Smooth muscle cell of the brain vasculature (primary cell): ENCODE measurements around the gene LRRC40.
"Not testable (repeated sequence)": the region's sequence is repeated elsewhere in the genome, so short reads cannot be mapped to it uniquely, and the experiment has no call there.

ENCODE experiments used
- DNase-seq: peaks from one replicate; pipeline ENCODE4 v3.0.0-alpha.2; 2012; ENCODE audit warnings: low read depth, low spot score

Gene LRRC40

DNA sequence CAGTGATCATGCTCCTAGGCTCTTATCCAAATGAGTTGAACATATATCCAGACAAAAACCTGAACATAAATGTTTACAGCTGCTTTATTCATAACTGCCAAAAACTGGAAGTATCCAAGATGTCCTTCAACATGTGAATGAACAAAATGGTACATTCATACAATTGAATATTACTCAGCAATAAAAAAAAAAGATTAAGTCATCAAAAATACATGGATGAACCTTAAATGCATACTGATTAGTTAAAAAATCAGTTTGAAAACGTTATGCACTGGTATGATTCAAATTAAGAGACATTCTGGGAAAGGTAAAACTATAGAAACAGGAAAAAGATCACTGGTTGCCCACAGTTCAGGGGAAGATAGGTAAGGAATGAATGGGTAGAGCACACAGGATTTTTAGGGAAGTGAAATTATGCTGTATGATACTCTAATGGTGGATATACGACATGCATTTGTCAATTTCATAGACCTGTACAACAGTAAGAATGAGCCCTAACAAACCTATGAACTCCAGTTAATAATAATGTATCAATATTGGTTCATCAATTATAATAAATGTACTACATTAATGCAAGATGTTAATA is 3.1 kb downstream of the LRRC40 start:
- DNase-seq = no peak

DNA sequence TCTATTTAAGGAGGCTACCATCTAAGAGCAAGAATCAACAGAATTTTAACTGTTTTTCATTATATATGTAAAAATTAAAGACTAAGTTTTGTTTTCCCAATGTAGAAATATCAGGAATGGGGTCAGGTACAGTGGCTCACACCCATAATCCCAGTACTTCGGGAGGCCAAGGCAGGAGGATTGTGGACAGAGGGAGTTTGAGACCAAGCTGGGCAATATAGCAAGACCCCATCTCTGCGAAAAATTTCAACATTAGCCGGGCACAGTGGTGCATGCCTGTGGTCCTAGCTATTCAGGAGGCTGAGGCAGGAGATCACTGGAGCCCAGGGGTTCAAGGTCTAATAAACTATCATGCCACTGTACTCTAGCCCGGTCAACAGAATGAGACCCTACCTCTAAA is 5.3 kb downstream of the LRRC40 start:
- no peak for DNase-seq

DNA sequence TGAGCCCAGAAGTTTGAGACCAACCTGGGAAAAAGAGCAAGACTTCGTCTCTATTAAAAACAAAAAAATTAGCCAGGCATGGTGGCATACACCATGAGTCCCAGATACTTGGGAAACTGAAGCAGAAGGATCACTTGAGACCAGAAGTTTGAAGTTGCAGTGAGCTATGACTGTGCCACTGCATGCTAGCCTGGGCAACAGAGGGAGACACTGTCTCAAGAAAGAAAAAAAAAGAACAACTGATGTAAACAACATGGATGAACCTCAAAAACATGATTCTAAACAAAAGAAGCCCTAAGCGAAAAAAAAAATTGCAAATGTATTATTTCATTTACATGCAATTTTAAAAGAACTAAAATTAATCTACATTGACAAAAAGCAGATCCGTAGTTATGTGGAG is 9.0 kb downstream of the LRRC40 start:
- no peak for DNase-seq

DNA sequence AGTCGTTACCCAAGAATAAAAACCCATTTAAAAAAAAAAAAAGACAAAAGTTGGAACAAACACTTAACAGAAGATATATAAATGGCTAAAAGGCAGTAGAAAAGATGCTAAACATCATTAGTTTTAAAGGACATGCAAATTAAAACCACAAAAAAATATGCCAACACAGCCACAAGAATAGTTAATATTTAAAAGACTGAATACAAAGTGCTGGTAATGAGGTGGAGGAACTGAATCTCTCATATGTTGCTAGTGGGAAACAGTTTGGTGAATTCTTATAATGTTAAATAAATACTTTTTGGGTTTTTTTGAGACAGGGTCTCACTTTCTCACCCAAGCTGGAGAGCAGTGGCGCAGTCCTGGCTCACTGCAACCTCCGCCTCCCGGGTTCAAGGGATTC is 10.0 kb downstream of the LRRC40 start:
- no peak for DNase-seq

DNA sequence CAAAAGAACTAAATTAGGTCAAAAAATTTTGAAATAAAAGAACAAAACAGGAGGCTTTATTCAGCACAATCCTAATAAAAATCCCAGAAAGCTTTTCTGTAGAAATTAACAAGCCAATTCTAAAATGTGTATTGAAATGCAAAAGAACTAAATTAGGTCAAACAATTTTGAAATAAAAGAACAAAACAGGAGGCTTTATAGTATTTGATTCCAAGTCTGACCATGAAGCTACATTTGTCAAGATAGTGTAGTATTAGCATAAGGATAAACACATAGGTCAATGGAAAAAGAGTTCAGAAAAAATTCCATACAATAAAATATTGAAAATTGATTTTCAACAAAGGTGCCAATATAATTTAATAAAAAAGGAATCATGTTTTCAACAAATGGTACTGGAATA is 10.8 kb downstream of the LRRC40 start:
- no peak for DNase-seq

DNA sequence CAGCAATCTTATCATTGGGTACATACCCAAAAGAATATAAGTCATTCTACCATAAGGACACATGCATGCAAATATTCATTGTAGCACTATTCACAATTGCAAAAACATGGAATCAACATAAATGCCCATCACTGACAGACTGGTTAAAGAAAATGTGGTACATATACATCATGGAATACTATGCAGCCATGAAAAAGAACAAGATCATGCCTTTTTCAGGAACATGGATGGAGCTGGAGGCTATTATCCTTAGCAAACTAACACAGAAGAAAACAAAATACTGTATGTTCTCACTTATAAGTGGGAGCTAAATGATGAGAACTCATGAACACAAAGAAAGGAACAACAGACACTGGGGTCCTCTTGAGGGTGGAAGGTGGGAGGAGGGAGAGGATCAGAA is 12.9 kb downstream of the LRRC40 start:
- DNase-seq = not testable (repeated sequence)

GRCh38 chr1:70190180-70190579 is 15.2 kb downstream of the LRRC40 start:
- no peak for DNase-seq

- no peak for DNase-seq
Measured at GRCh38 chr1:70188522-70188921, 16.9 kb downstream of the LRRC40 start.

DNA sequence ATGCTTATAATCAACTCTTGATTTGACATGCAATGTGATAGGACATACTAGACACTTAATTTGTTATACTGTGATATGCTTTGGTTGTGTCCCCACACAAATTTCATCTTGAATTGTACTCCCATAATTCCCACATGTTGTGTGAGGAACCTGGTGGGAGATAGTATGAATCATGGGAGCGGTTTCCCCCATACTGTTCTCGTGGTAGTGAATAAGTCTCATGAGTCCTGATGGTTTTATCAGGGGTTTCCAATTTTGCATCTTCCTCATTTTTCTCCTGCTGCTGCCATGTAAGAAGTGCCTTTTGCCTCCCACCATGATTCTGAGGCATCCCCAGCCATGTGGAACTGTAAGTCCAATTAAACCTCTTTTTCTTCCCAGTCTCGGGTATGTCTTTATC is 20.2 kb downstream of the LRRC40 start:
- DNase-seq = not testable (repeated sequence)

GRCh38 chr1:70171512-70171911 is 33.9 kb downstream of the LRRC40 start:
- no peak for DNase-seq

DNA sequence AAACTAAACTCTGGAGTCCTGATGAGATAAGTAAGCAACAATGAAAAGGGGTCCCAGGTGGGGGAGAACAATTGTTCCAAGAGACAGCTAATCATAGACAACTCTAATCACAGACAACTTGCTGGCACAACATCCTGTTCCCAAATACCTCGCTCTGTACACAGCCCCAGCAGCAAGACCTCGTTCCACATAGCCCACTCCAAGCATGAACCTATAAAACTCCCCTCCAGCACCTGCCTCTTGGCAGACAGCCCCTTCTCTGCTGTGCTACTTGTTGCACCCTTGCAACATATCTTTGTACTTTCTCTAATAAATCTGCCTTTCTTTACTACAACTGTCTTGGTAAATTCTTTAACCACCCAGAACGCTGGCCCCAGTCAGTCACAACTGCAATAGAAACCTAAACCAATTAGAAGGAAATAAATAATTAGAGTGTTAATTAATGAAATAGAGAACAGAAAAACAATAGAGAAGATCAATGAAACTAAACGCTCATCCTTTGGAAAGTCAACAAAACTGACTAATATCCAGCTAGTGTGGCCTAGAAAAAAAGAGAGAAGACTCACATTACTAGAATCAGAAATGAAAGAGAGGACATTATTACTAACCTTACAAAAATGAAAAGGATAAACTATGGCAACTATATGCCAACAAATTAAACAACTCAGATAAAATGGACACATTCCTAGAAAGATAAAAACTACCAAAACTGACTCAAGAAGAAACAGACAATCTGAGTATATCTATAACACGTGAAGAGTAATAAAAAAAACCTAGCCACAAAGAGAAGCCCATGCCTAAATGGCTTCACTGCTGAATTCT is 36.1 kb downstream of the LRRC40 start:
- no peak for DNase-seq

DNA sequence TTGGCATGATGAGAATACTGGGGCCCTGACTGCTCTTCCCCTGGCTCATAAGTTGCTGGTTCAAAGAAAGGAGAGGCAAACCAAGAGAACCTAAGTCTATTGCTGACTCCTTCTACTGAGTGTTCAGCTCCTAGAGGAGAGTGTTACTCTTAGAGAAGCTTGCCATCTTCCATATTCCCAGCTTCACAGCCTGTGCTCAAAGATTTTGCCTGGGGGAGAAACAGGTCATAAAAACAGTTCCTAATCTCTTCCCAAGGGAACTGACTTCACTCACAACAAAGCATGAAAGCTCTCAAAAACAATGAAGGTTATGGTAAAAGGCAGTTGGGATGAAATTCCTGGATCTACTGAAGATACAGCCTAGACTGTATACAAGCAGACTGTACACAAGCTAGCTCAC is 37.1 kb downstream of the LRRC40 start:
- no peak for DNase-seq

GRCh38 chr1:70164350-70164749 is 41.0 kb downstream of the LRRC40 start:
- DNase-seq = no peak

GRCh38 chr1:70156529-70157120 is 48.8 kb downstream of the LRRC40 start:
- no peak for DNase-seq

DNA sequence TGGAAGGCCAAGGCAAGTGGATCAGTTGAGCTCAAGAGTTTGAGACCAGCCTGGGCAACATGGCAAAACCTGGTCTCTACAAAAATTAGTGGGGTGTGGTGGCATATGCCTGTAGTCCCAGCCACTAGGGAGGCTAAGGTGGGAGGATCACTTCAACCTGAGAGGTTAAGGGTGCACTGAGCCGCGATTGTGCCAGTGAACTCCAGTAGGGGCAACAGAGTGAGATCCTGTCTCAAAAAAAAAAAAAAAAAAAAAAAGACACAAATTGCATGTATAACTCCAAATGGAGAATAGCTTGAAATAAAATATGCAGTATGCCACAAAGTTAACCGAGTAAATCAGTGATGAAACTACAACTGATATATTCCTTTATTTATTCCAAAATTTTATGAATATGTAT is 51.6 kb downstream of the LRRC40 start:
- no peak for DNase-seq

GRCh38 chr1:70150444-70150843 is 54.9 kb downstream of the LRRC40 start:
- DNase-seq = no peak

DNA sequence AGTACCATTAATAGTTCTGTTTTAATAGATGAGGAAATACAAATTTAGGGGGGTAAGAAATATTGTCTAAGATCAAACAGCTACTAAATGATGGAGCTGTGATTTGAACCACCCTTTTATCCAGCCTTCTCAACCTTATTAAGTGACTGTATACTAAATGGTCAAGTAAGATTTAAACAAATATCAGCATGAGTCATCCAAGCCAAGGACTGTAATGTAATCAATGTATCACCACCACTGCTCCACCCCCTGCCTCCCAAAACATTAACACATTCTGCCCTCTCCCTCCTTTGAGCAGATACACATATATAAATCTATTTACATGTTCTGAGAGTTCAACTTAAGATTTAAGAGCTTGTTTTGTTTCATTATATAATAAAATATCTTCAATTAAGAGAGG is 58.9 kb downstream of the LRRC40 start:
- DNase-seq = no peak

- DNase-seq = no peak
Measured at GRCh38 chr1:70143048-70143659, 62.2 kb downstream of the LRRC40 start.

GRCh38 chr1:70142075-70142474 is 63.3 kb downstream of the LRRC40 start:
- DNase-seq = no peak

DNA sequence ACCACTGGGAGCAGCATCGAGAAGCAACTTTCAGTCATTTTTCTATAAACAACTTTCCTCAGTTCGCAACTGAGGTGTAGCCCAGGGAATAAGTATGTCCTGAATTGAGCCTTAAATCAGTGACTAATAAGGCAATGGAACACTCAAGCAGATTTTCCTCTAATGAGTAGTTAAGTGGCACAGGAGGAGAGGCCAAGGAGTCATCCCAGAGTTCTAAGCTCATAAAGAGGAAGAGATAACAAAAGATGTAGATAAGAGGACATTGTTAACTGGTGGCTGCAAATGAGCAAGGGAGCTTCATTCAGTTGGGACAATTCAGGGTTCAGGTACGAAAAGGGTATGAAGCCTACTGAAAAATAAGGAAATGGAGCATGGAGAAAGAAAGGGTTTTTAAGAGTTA is 64.5 kb downstream of the LRRC40 start:
- no peak for DNase-seq

- DNase-seq = no peak
Measured at GRCh38 chr1:70140343-70140742, 65.0 kb downstream of the LRRC40 start.

GRCh38 chr1:70134148-70134547 is 71.2 kb downstream of the LRRC40 start:
- DNase-seq = no peak

DNA sequence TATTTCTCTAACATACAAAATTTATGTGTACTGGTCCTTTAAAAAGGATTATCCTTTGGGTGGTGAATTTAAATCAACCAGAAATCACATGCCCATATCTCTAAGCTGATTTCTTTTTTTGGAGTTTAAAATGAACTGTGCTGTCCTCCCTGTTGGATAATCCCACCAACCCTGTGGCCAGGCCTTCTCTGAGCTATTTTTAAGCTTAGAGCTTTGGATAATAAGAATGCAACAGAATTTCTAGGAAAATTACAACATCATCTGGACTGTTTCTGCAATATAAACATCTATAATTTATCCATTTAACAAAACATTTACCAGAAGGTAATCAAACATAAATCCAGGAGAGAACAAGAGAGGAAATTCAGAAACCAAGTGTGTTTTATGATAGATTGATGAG is 88.3 kb downstream of the LRRC40 start:
- DNase-seq = no peak
